Ecto neural progenitor cell (in vitro differentiated cells): Measurements from ENCODE around the gene SIX2.

Experiments used
- DNase-seq: peaks from one replicate; pipeline ENCODE4 v3.0.0-alpha.2; 2018; ENCODE audit warnings: low spot score

The SIX2 gene

GRCh38 chr2:45001869-45002385, 7.3 kb downstream of the SIX2 start:
- DNase-seq: no peak

DNA sequence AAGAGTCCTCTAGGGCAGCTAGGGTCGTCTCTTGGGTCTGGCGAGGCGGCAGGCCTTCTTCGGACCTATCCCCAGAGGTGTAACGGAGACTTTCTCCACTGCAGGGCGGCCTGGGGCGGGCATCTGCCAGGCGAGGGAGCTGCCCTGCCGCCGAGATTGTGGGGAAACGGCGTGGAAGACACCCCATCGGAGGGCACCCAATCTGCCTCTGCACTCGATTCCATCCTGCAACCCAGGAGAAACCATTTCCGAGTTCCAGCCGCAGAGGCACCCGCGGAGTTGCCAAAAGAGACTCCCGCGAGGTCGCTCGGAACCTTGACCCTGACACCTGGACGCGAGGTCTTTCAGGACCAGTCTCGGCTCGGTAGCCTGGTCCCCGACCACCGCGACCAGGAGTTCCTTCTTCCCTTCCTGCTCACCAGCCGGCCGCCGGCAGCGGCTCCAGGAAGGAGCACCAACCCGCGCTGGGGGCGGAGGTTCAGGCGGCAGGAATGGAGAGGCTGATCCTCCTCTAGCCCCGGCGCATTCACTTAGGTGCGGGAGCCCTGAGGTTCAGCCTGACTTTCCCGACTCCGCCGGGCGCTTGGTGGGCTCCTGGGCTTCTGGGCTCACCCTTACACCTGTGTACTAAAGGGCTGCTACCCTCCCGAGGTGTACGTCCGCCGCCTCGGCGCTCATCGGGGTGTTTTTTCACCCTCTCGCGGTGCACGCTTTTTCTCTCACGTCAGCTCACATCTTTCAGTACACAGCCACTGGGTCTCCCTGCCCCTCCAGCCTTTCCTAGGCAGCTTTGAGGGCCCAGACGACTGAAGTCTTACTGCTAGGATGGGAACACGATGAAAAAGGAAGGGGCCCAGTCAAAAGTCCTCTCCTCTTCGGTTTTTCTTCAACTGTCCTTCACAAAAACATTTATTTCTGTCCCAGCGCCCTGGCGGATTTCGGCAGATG, 8.1 kb downstream of the SIX2 start:
- DNase-seq: peak; percentile 68

GRCh38 chr2:45000341-45000901, 8.8 kb downstream of the SIX2 start:
- peak; percentile 78 for DNase-seq

- DNase-seq: no peak
Observed at GRCh38 chr2:44999540-44999939, 9.7 kb downstream of the SIX2 start.

DNA sequence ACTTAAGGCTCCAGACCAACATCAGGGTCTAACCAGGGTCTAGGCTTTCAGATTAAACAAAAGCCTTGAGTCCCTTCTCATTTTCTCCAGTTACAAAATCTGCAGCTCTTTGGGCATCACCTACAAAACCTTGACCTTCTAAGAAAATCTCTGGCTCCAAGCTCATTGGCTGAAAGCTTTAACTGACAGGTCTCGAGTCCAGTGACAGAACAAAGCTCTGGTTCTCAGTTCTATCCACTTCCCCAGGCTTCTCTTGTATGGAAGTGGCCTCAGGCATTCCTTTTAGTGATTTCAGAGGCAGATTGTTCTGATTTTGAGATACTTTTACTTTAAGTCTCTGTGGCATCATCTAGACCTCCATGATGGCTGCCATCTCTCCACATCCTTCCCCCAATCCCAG, 11.3 kb downstream of the SIX2 start:
- DNase-seq: no peak

- DNase-seq: no peak
Observed at GRCh38 chr2:44996356-44996755, 12.9 kb downstream of the SIX2 start.

GRCh38 chr2:44994377-44994776, 14.9 kb downstream of the SIX2 start:
- DNase-seq: no peak

DNA sequence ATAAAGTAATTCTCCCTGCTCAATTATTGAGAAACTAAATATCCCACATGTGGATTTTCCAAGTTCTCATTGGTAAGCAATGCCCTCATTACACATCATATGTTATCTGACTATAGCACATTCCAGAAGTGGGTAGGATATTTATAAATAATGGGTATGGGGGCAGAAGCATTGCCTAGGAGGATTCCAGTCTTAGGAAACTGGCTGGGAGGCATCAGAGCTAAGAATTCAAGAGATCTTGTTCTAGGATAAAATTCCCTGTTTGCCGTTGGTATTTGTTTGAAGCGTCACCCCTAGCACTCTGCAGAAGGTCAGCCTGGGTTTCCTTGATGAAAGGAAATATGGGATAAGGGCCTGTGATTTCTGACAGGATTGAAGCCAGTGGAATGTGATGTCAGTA, 20.1 kb downstream of the SIX2 start:
- DNase-seq: no peak

DNA sequence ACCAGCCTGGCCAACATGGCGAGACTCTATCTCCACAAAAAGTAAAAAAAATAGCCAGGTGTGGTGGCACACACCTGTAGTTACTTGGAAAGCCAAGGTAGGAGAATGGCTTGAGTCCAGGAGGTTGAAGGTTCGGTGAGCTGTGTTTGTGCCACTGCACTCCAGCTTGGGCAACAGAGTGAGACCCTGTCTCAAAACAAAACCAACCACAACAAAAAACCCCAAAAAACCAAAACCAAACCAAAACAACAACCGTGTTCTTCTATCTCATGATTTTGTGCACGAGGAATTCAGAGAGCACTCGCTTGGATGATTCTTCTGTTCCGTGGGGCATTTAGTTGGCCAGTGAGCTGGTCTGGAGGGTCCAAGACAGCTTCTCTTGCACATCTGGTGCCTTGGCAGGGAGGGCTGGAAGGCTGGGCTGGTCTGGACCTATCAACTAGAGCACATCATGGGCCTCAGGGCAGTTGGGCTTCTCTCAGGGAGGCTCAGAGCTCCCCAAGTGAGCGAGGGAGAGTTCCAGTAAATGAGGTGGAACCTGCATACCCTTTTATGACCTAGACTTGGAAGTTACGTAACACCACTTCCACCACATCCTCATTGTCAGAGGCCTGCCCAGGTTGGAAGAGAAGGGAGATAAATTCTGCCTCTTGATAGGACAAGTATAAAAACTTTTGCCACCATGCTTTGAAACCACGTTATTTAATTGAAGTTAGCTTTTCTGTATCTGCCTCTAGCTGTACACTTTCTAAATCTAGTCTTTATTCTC, 25.2 kb downstream of the SIX2 start:
- no peak for DNase-seq

GRCh38 chr2:44981714-44982108, 27.5 kb downstream of the SIX2 start:
- DNase-seq: peak; percentile 84

GRCh38 chr2:44980751-44981713, 28.2 kb downstream of the SIX2 start:
- DNase-seq: no peak

- no peak for DNase-seq
Observed at GRCh38 chr2:44979581-44979980, 29.7 kb downstream of the SIX2 start.

- DNase-seq: peak; percentile 69
Observed at GRCh38 chr2:44975571-44976450, 33.4 kb downstream of the SIX2 start.

DNA sequence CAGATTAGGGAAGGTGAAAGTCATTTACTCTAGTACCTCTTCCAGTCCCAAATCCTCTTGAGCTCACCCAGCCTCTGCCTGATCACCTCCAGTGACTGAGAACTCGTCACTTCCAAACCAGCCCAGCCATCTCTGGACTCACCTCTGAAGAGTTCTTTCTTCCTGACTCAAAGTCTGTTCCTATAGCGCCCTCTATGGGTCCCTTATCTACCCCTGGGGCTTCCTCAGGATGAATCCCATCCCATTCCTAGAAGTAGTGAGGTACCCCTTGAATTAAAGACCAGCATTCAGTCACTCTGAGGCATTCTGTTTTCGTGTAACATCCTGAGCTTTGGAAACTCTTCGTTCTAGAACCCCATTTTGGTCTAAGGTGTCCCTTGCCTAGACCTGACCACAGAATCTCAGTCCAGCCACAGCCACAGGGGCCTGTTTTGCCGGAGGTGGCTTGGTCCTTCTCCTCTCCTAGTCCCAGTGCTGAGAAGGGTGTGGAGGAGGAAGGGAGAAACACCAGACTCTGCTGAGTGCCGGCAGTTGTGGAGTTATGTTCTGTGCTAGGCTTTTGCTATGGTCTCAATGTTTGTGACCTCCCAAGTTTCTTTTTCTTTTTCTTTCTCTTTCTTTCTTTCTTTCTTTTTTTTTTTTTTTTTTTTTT, 35.1 kb downstream of the SIX2 start:
- no peak for DNase-seq

GRCh38 chr2:44972771-44973535, 36.3 kb downstream of the SIX2 start:
- peak; percentile 57 for DNase-seq

DNA sequence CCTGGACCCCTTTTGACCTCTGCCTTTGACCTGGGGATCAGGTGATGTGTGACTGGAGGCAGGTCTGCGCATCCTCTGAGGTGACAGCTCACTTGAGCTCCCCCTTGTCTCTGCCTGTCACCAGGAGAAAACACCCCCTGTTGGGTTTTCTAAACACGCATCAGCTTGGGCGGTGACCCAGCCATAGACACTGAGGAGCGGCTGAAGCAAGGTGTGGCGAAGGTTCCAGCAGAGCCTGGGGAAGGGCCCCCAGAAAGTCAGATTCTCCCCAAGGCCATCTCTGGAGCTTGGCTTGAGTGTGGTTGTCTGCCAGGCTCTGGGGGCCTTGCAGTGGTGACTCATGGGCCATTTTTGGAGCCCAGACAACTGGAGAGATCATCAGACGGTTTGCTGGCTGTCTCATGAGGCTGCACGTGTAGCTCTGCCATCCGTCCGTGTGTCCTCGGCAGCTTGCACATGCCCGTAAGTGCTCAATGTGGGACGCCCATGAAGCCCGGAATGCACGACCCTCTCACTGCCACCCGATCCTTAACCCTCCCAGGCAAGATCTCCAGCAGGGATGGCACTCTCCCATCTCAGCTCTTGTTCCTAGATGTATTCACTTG, 38.3 kb downstream of the SIX2 start:
- no peak for DNase-seq

DNA sequence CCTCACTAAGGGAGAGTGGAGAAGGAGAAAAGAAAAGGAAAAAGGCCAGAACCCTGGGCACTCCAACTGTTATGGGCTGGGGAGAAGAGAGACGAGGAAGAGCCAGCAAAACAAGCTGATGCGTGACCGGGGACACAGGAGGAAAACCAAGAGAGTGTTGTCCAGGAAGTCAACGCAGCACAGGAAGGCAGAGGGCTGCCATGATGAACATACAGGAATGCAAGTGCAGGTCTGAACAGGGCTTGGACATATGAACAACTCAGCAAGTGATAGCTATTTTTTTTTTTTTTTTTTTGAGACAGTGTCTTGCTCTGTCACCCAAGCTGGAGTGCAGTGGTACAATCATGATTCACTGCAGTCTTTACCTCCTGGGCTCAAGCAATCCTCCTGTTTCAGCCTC, 39.3 kb downstream of the SIX2 start:
- no peak for DNase-seq

DNA sequence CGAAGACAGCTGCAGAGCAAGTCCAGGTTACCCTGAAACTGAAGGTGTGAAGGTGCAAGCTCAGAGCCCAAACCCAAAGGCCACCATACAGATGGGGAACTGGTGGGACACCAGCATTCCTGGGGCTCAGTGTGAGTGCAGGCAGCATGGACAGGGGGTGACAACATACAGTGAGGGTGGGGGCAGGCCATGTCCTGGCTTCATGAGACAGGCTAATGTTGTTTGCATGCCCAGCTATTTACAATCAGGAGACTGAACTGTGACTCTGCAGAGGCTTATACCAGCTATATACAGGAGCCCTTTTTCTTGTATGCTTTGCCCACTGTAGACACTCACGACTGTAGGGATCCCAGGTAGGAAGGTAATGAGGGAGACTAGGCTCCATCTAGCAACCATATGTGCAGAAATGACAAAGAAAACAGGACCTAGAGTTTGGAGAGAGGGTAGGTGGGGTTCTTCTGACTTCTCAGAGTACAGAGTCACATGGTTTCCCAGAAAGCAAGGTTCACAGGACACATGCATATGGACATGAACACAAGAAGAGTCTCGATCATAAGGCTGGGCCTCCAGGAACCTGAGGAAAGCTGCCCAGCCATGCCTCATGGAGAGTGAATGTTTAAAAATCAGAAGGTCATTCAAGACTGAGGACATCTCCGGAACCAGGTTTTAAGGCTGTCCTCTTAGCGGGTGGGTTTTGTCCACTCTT, 41.4 kb downstream of the SIX2 start:
- DNase-seq: no peak
